Pancreas (tissue), 10 donors: ENCODE measurements around the gene C3orf18. TPM values are rescaled to one million over a fixed set of nuclear protein-coding genes. Genes with fewer than 3 reads are reported as not detected.

Experiments
- ATAC-seq, 4 donors: fragments of 200-7000 bp; cut with Tn5 transposase; one replicate each; pipeline versions ENCODE4 v1.8.0 to v1.9.1; 2020; ENCODE audit warnings: mild to moderate bottlenecking in 4 of 4, moderate library complexity in 4 of 4
- DNase-seq, 6 donors: peaks; one replicate each; pipeline ENCODE4 v3.0.0-alpha.2; 2020
- FAIRE-seq: peaks from 2 replicates; lab custom pipeline; 2012; peaks lifted over from hg19 to GRCh38; lab: Jason Lieb, UNC
- H3K27ac ChIP-seq, 4 donors: fragments of 200-600 bp; sonication (generic); 1 replicate in 3 of 4; 2 replicates in 1 of 4; pipeline versions ENCODE4 v1.5.0 to v1.8.0; 2020
- H3K27me3 ChIP-seq, 4 donors: fragments of 200-600 bp; one replicate each; pipeline ENCODE4 v1.8.0; 2021
- H3K36me3 ChIP-seq, 3 donors: fragments of 200-600 bp; sonication (generic) in 1 of 3; one replicate each; pipeline versions ENCODE4 v1.5.0 to v1.8.0; 2020 to 2021
- H3K4me1 ChIP-seq, 3 donors: fragments of 200-600 bp; one replicate each; pipeline ENCODE4 v1.8.0; 2021
- H3K4me3 ChIP-seq, 4 donors: fragments of 200-600 bp; sonication (generic) in 2 of 4; one replicate each; pipeline versions ENCODE4 v1.5.0 to v1.8.0; 2020 to 2021
- H3K9me3 ChIP-seq, 4 donors: fragments of 200-600 bp; one replicate each; pipeline ENCODE4 v1.8.0; 2021
- CTCF ChIP-seq, 4 donors: fragments of 200-600 bp; sonication (generic) in 3 of 4; IDR thresholded peaks; one replicate each; pipeline versions ENCODE4 v1.5.0 to v1.8.0; 2021; ENCODE audit warnings: antibody characterized with exemption in 4 of 4
- WGBS, 2 donors: extraction: QIAGEN DNeasy Blood & Tissue Kit; methylation state at CpG; one replicate each; pipeline ENCODE4 v1.1.7; 2013; 5-methylcytosine and 5-hydroxymethylcytosine counted together
- intact Hi-C, 3 donors: fragments of 100-400 bp; cut with DNase I; formaldehyde crosslinking; loops; one replicate each; pipeline versions ENCODE4 v1.11.1 to v1.14.2; 2022
- polyA plus RNA-seq, 2 donors: library from polyadenylated mRNA; stranded (reverse); fragments of 200-250 nt; gene quantifications; one replicate each; pipeline ENCODE4 v1.2.3, GENCODE V29; 2013
- total RNA-seq, 6 donors: library from RNA; stranded (reverse); fragmentation: NEBNext Ultra II Directional in 4 of 6; extraction: Animal tissue kit (Norgen Biotek cat#: 25700) in 4 of 6; gene quantifications; one replicate each; pipeline versions ENCODE4 v1.2.1 to v1.2.4, GENCODE V29; 2021 to 2023
- donor health status: healthy with polysubstance abuse.
- donor health status: DM: no; HTN: no; CAD: no; lungs with moderate emphysema.
- donor health status: DM: no; HTN: no; CAD: no.
- donor health status: control.
- donor health status: control.
- donor health status: Bipolar disorder and iron deficiency.
- donor health status: DM: yes; HTN: yes; CAD: no.
- donor health status: DM: no; HTN: no; CAD: no.
- donor health status: DM: no; HTN: no; CAD: no.
- donor health status: DM: yes; HTN: yes; CAD: no.

C3orf18 gene
- total and polyA plus RNA-seq, 8 donors, result 3.2 to 8.9 (median 5.0) TPM

- Histone ChIP-seq H3K4me3 (no peak overlapping the region), H3K27me3 (no peaks in the 10 kb centered on the region), H3K9me3 (no peaks in the 10 kb centered on the region), H3K27ac (no peak overlapping the region), H3K36me3 (no peaks in the 10 kb centered on the region), H3K4me1 (no peaks in the 10 kb centered on the region)
- no peak for TF ChIP-seq CTCF (IDR thresholded peaks at IDR 0.05)
- no peak for DNase-seq
- no peak for ATAC-seq
- intact Hi-C loops, result loop anchor here in 1 of 3 donors (10.0 kb wide), 1 partner anchor 212 kb away; the partner anchor contains the start of genes RASSF1 and ZMYND10
- WGBS, 2 donors, result 40 to 51% methylated on average over 8 of the region's 8 CpGs
- FAIRE-seq, result no peak
These were observed 10.4 kb downstream of the C3orf18 start for GRCh38 chr3:50557106-50557505.

GRCh38 chr3:50554553-50554952 lies 13.0 kb downstream of the C3orf18 start:
- Histone ChIP-seq H3K4me1 (no peaks in the 10 kb centered on the region), H3K27me3 (no peaks in the 10 kb centered on the region), H3K9me3 (no peaks in the 10 kb centered on the region), H3K36me3 (no peaks in the 10 kb centered on the region), H3K27ac (no peak overlapping the region), H3K4me3 (no peak overlapping the region)
- intact Hi-C loops, result loop anchor here in 1 of 3 donors (10.0 kb wide), 1 partner anchor 210 kb away; the partner anchor contains the start of genes RASSF1 and ZMYND10
- WGBS, 2 donors, result 64 to 71% methylated on average over 5 of the region's 5 CpGs
- FAIRE-seq (no peak), ATAC-seq (no peak), DNase-seq (no peak)
- TF ChIP-seq CTCF (IDR thresholded peaks at IDR 0.05), result no peak

GRCh38 chr3:50552598-50552997 lies 14.9 kb downstream of the C3orf18 start:
- Histone ChIP-seq H3K27me3 (no peaks in the 10 kb centered on the region), H3K27ac (no peak overlapping the region), H3K36me3 (no peaks in the 10 kb centered on the region), H3K4me1 (no peaks in the 10 kb centered on the region), H3K4me3 (no peak overlapping the region), H3K9me3 (no peaks in the 10 kb centered on the region)
- ATAC-seq (no peak), DNase-seq (no peak), FAIRE-seq (no peak)
- intact Hi-C loops, result loop anchor here in 1 of 3 donors (10.0 kb wide), 1 partner anchor 208 kb away; the partner anchor contains the start of genes RASSF1 and ZMYND10
- no peak for TF ChIP-seq CTCF (IDR thresholded peaks at IDR 0.05)
- WGBS, 2 donors, result 73 to 86% methylated on average over 9 of the region's 9 CpGs

GRCh38 chr3:50551681-50552435 lies 15.7 kb downstream of the C3orf18 start:
- ATAC-seq, result no peak
- no peak for TF ChIP-seq CTCF (IDR thresholded peaks at IDR 0.05)
- intact Hi-C loops, result loop anchor here in 1 of 3 donors (10.0 kb wide), 1 partner anchor 207 kb away; the partner anchor contains the start of genes RASSF1 and ZMYND10
- Histone ChIP-seq H3K27me3 (no peaks in the 10 kb centered on the region), H3K4me3 (no peak overlapping the region), H3K36me3 (no peaks in the 10 kb centered on the region), H3K4me1 (no peaks in the 10 kb centered on the region), H3K9me3 (no peaks in the 10 kb centered on the region), H3K27ac (no peak overlapping the region)
- DNase-seq, result no peak
- 67 to 70% methylated on average over 7 of the region's 7 CpGs for WGBS, 2 donors
- FAIRE-seq, result no peak
